IgD-negative memory B cell (primary cell): ENCODE measurements around the gene CDS1. TPM values are rescaled to one million over a fixed set of nuclear protein-coding genes. Genes with fewer than 3 reads are reported as not detected.
"Not testable (repeated sequence)": the region's sequence is repeated elsewhere in the genome, so short reads cannot be mapped to it uniquely, and the experiment has no call there.

Experiments used
- H3K27ac Mint-ChIP-seq, 3 donors: one replicate each; pipeline ENCODE4 v1.8.0; 2020 to 2022; ENCODE audit warnings: mild to moderate bottlenecking in 3 of 3, mixed read lengths in 3 of 3, moderate library complexity in 1 of 3
- H3K27me3 Mint-ChIP-seq: one replicate; pipeline ENCODE4 v1.8.0; 2021; ENCODE audit warnings: mixed read lengths
- H3K36me3 Mint-ChIP-seq: one replicate; pipeline ENCODE4 v1.8.0; 2020; ENCODE audit warnings: mild to moderate bottlenecking, mixed read lengths
- H3K4me1 Mint-ChIP-seq, 3 donors: one replicate each; pipeline ENCODE4 v1.8.0; 2020 to 2022; ENCODE audit warnings: mixed read lengths in 3 of 3, mild to moderate bottlenecking in 1 of 3
- H3K4me3 Mint-ChIP-seq, 4 donors: one replicate each; pipeline ENCODE4 v1.8.0; 2020 to 2022; ENCODE audit warnings: mild to moderate bottlenecking in 4 of 4, mixed read lengths in 4 of 4, moderate library complexity in 3 of 4
- H3K9me3 Mint-ChIP-seq, 3 donors: one replicate each; pipeline ENCODE4 v1.8.0; 2020 to 2021; ENCODE audit warnings: mixed read lengths in 3 of 3, mild to moderate bottlenecking in 1 of 3
- polyA plus RNA-seq: library from polyadenylated mRNA; unstranded; fragments of 300-500 nt; fragmentation: Illumina TruSeq; gene quantifications from one replicate; pipeline ENCODE4 v1.2.3, GENCODE V29; 2021

CDS1 gene
- polyA plus RNA-seq, result not detected

- Mint-ChIP-seq H3K27ac (peak within 1 kb of the TSS; percentile 11 to 80 (median 56)), H3K27me3 (peaks cover 26% of the 10 kb centered on the region), H3K4me1 (peaks cover 9 to 14% (median 9%) of the 10 kb centered on the region in 3 donors)
Measured at GRCh38 chr4:84582988-84583875, at the start of gene CDS1. Gene CDS1, plus strand, starts transcription at chr4:84583127. Its CDS starts 275 bp downstream, at chr4:84583402.

GRCh38 chr4:84535901-84536300 is 47.0 kb upstream of the CDS1 start:
- Mint-ChIP-seq H3K9me3 (peaks cover 0 to 6% (median 2%) of the 10 kb centered on the region in 3 donors), H3K4me1 (no peaks in the 10 kb centered on the region), H3K27ac (no peak overlapping the region), H3K4me3 (no peak overlapping the region), H3K36me3 (no peaks in the 10 kb centered on the region), H3K27me3 (peaks cover 2% of the 10 kb centered on the region)

More at GRCh38 chr4:84582988-84583875, at the start of gene CDS1:
- peak within 1 kb of the TSS; percentile 81 to 92 (median 90) for H3K4me3 Mint-ChIP-seq
- peaks cover 3 to 11% (median 4%) of the 10 kb centered on the region in 3 donors for H3K9me3 Mint-ChIP-seq
- no peaks in the 10 kb centered on the region for H3K36me3 Mint-ChIP-seq

GRCh38 chr4:84545093-84545492 is 37.8 kb upstream of the CDS1 start:
- Mint-ChIP-seq H3K27me3 (peaks cover 5% of the 10 kb centered on the region), H3K27ac (peak overlapping the region in 1 of 3 donors; percentile 63)

GRCh38 chr4:84547211-84547610 is 35.7 kb upstream of the CDS1 start:
- H3K27ac Mint-ChIP-seq, result no peak overlapping the region
- H3K9me3 Mint-ChIP-seq, result no peaks in the 10 kb centered on the region
- H3K27me3 Mint-ChIP-seq, result peaks cover 7% of the 10 kb centered on the region
- H3K4me3 Mint-ChIP-seq, result no peak overlapping the region
- no peaks in the 10 kb centered on the region for H3K4me1 Mint-ChIP-seq
- H3K36me3 Mint-ChIP-seq, result no peaks in the 10 kb centered on the region

More at GRCh38 chr4:84545093-84545492, 37.8 kb upstream of the CDS1 start:
- Mint-ChIP-seq H3K36me3 (no peaks in the 10 kb centered on the region), H3K9me3 (no peaks in the 10 kb centered on the region), H3K4me1 (no peaks in the 10 kb centered on the region), H3K4me3 (no peak overlapping the region)

- not testable (repeated sequence) for H3K27me3 Mint-ChIP-seq, H3K9me3 Mint-ChIP-seq, H3K36me3 Mint-ChIP-seq, H3K4me3 Mint-ChIP-seq, H3K27ac Mint-ChIP-seq, H3K4me1 Mint-ChIP-seq
Measured at GRCh38 chr4:84549191-84549590, 33.7 kb upstream of the CDS1 start.

GRCh38 chr4:84562156-84562555 is 20.8 kb upstream of the CDS1 start:
- Mint-ChIP-seq H3K27me3 (peaks cover 4% of the 10 kb centered on the region), H3K9me3 (peaks cover 0 to 2% (median 0%) of the 10 kb centered on the region in 3 donors), H3K4me3 (no peak overlapping the region), H3K27ac (no peak overlapping the region), H3K4me1 (no peaks in the 10 kb centered on the region), H3K36me3 (no peaks in the 10 kb centered on the region)

GRCh38 chr4:84563002-84563401 is 19.9 kb upstream of the CDS1 start:
- H3K27me3 Mint-ChIP-seq, result peaks cover 3% of the 10 kb centered on the region
- no peaks in the 10 kb centered on the region for H3K36me3 Mint-ChIP-seq
- no peak overlapping the region for H3K4me3 Mint-ChIP-seq
- H3K27ac Mint-ChIP-seq, result no peak overlapping the region
- H3K9me3 Mint-ChIP-seq, result peaks cover 0 to 2% (median 0%) of the 10 kb centered on the region in 3 donors
- no peaks in the 10 kb centered on the region for H3K4me1 Mint-ChIP-seq

- Mint-ChIP-seq H3K27ac (no peak overlapping the region), H3K4me1 (no peaks in the 10 kb centered on the region), H3K9me3 (no peaks in the 10 kb centered on the region), H3K4me3 (no peak overlapping the region), H3K36me3 (no peaks in the 10 kb centered on the region), H3K27me3 (peaks cover 3% of the 10 kb centered on the region)
Measured at GRCh38 chr4:84565951-84566350, 17.0 kb upstream of the CDS1 start.

GRCh38 chr4:84568496-84568895 is 14.4 kb upstream of the CDS1 start:
- H3K4me3 Mint-ChIP-seq, result no peak overlapping the region
- H3K27ac Mint-ChIP-seq, result no peak overlapping the region
- no peaks in the 10 kb centered on the region for H3K36me3 Mint-ChIP-seq
- H3K27me3 Mint-ChIP-seq, result peaks cover 4% of the 10 kb centered on the region
- no peaks in the 10 kb centered on the region for H3K4me1 Mint-ChIP-seq
- H3K9me3 Mint-ChIP-seq, result no peaks in the 10 kb centered on the region

GRCh38 chr4:84569009-84569408 is 13.9 kb upstream of the CDS1 start:
- Mint-ChIP-seq H3K4me1 (no peaks in the 10 kb centered on the region), H3K36me3 (no peaks in the 10 kb centered on the region), H3K27ac (no peak overlapping the region), H3K27me3 (peaks cover 4% of the 10 kb centered on the region), H3K9me3 (no peaks in the 10 kb centered on the region), H3K4me3 (no peak overlapping the region)

GRCh38 chr4:84573385-84574068 is 9.4 kb upstream of the CDS1 start:
- Mint-ChIP-seq H3K27ac (no peak overlapping the region), H3K4me1 (no peaks in the 10 kb centered on the region), H3K4me3 (no peak overlapping the region), H3K27me3 (peaks cover 8% of the 10 kb centered on the region), H3K9me3 (no peaks in the 10 kb centered on the region), H3K36me3 (no peaks in the 10 kb centered on the region)

- H3K27ac Mint-ChIP-seq, result no peak overlapping the region
- H3K4me1 Mint-ChIP-seq, result no peaks in the 10 kb centered on the region
- H3K4me3 Mint-ChIP-seq, result no peak overlapping the region
- H3K27me3 Mint-ChIP-seq, result peaks cover 8% of the 10 kb centered on the region
- H3K36me3 Mint-ChIP-seq, result no peaks in the 10 kb centered on the region
- no peaks in the 10 kb centered on the region for H3K9me3 Mint-ChIP-seq
Measured at GRCh38 chr4:84574069-84574720, 8.7 kb upstream of the CDS1 start.

GRCh38 chr4:84578540-84579402 is 4.2 kb upstream of the CDS1 start:
- Mint-ChIP-seq H3K27ac (no peak overlapping the region), H3K9me3 (peaks cover 0 to 2% (median 0%) of the 10 kb centered on the region in 3 donors), H3K4me1 (peaks cover 4 to 9% (median 5%) of the 10 kb centered on the region in 3 donors), H3K4me3 (peak overlapping the region in 1 of 4 donors; percentile 4), H3K27me3 (peaks cover 15% of the 10 kb centered on the region), H3K36me3 (no peaks in the 10 kb centered on the region)

- Mint-ChIP-seq H3K27ac (no peak overlapping the region), H3K4me3 (peak overlapping the region in 1 of 4 donors; percentile 4), H3K36me3 (no peaks in the 10 kb centered on the region), H3K27me3 (peaks cover 21% of the 10 kb centered on the region), H3K4me1 (peaks cover 8 to 14% (median 9%) of the 10 kb centered on the region in 3 donors), H3K9me3 (peaks cover 0 to 4% (median 0%) of the 10 kb centered on the region in 3 donors)
Measured at GRCh38 chr4:84579403-84579776, 3.5 kb upstream of the CDS1 start.
